NB4 (cell line): ENCODE measurements around the gene NONO.

Experiments
- CTCF ChIP-seq: IDR thresholded peaks from one replicate; pipeline ENCODE4 v1.5.1; 2012; ENCODE audit warnings: low read depth, low read length
- MYC ChIP-seq: IDR thresholded peaks from 2 replicates; pipeline ENCODE4 v1.6.1; 2011; ENCODE audit warnings: low read depth, low read length
- POLR2A ChIP-seq: IDR thresholded peaks from 2 replicates; pipeline ENCODE4 v1.6.1; 2011; ENCODE audit warnings: mild to moderate bottlenecking; ENCODE audit not compliant: insufficient read length; ENCODE audit errors: extremely low read depth

- TF ChIP-seq CTCF: no peak
- TF ChIP-seq MYC: no peak
- TF ChIP-seq POLR2A: no peak
Measured at GRCh38 chrX:71304561-71304960, 21.1 kb downstream of the NONO start.
